GM19467 (cell line): ENCODE results near the gene PRICKLE1.

ENCODE experiments used
- ATAC-seq: cut with Tn5 transposase; IDR thresholded peaks from one replicate; pipeline ENCODE4 v1.9.1; 2021; ENCODE audit warnings: mild to moderate bottlenecking, moderate library complexity; ENCODE audit not compliant: unreplicated experiment

The PRICKLE1 gene

DNA sequence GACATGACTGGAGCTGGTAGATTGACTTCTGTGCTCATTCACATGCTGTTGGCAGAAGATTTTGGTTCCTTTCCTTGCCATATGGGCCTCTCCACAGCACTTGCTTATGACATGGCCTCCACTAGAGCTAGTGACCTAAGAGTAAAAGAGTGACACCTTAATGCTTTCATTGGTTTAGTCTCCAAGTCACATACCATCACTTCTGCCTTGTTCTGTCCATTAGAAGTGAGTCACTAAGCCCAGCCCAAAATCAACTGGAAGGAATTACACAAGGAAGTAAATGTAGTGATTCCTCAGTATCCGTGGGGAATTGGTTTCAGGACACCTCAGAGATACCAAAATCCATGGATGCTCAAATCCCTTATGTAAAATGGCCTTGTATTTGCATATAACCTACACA lies 182.2 kb downstream of the PRICKLE1 start:
- ATAC-seq: no peak
